ENCODE data around the gene SDK1. TPM values are rescaled to one million over a fixed set of nuclear protein-coding genes. Genes with fewer than 3 reads are reported as not detected.

SDK1 gene
- total RNA-seq, 1 experiment from 2014 or later = 20.0 TPM

GRCh38 chr7:4143006-4143405 is 842.0 kb downstream of the SDK1 start:
- intact Hi-C loops (cut with micrococcal nuclease; ENCODE audit: unreplicated experiment) = no loop called here
- Mint-ChIP-seq H3K4me1 (ENCODE audit: low read depth, unreplicated experiment) (no peaks in the 10 kb centered on the region), H3K27ac (ENCODE audit: unreplicated experiment) (no peak overlapping the region), H3K4me3 (ENCODE audit: low read depth, unreplicated experiment) (no peak overlapping the region), H3K36me3 (ENCODE audit: insufficient read depth, unreplicated experiment) (peaks cover 4% of the 10 kb centered on the region), H3K27me3 (ENCODE audit: unreplicated experiment) (no peaks in the 10 kb centered on the region), H3K9me3 (ENCODE audit: low read depth, unreplicated experiment) (no peaks in the 10 kb centered on the region)
- no peak for TF ChIP-seq CTCF (IDR thresholded peaks at IDR 0.05; ENCODE audit: unreplicated experiment)
- CTCF ChIA-PET = interaction anchor here (1.4 kb wide), 1 partner anchor 10 kb away, joined by 4 read pairs; no protein-coding TSS in a partner anchor
- BruUV-seq (replicated peaks) = no TSS peak
- no peak for DNase-seq

- no peaks in the 10 kb centered on the region for H3K27me3 Mint-ChIP-seq (ENCODE audit: unreplicated experiment)
- no TSS peak for BruUV-seq (replicated peaks)
- peaks cover 4% of the 10 kb centered on the region for H3K36me3 Mint-ChIP-seq (ENCODE audit: insufficient read depth, unreplicated experiment)
- no peak overlapping the region for H3K4me3 Mint-ChIP-seq (ENCODE audit: low read depth, unreplicated experiment)
- TF ChIP-seq CTCF (IDR thresholded peaks at IDR 0.05; ENCODE audit: unreplicated experiment) = no peak
- H3K9me3 Mint-ChIP-seq (ENCODE audit: low read depth, unreplicated experiment) = no peaks in the 10 kb centered on the region
- no peak overlapping the region for H3K27ac Mint-ChIP-seq (ENCODE audit: unreplicated experiment)
- no peak for DNase-seq
- intact Hi-C loops (cut with micrococcal nuclease; ENCODE audit: unreplicated experiment) = no loop called here
- CTCF ChIA-PET = no interaction called here
- no peaks in the 10 kb centered on the region for H3K4me1 Mint-ChIP-seq (ENCODE audit: low read depth, unreplicated experiment)
Measured at GRCh38 chr7:4143511-4144171, 842.6 kb downstream of the SDK1 start.

- DNase-seq = no peak
- BruUV-seq (replicated peaks) = no TSS peak
- Mint-ChIP-seq H3K9me3 (ENCODE audit: low read depth, unreplicated experiment) (no peaks in the 10 kb centered on the region), H3K4me3 (ENCODE audit: low read depth, unreplicated experiment) (no peak overlapping the region), H3K27me3 (ENCODE audit: unreplicated experiment) (no peaks in the 10 kb centered on the region), H3K27ac (ENCODE audit: unreplicated experiment) (no peak overlapping the region), H3K4me1 (ENCODE audit: low read depth, unreplicated experiment) (no peaks in the 10 kb centered on the region), H3K36me3 (ENCODE audit: insufficient read depth, unreplicated experiment) (peaks cover 4% of the 10 kb centered on the region)
- CTCF ChIA-PET = no interaction called here
- no peak for TF ChIP-seq CTCF (IDR thresholded peaks at IDR 0.05; ENCODE audit: unreplicated experiment)
- intact Hi-C loops (cut with micrococcal nuclease; ENCODE audit: unreplicated experiment) = no loop called here
Measured at GRCh38 chr7:4144172-4144701, 843.2 kb downstream of the SDK1 start.

- CTCF ChIA-PET = no interaction called here
- Mint-ChIP-seq H3K36me3 (ENCODE audit: insufficient read depth, unreplicated experiment) (peaks cover 4% of the 10 kb centered on the region), H3K27ac (ENCODE audit: unreplicated experiment) (no peak overlapping the region), H3K4me1 (ENCODE audit: low read depth, unreplicated experiment) (no peaks in the 10 kb centered on the region), H3K4me3 (ENCODE audit: low read depth, unreplicated experiment) (no peak overlapping the region), H3K27me3 (ENCODE audit: unreplicated experiment) (no peaks in the 10 kb centered on the region), H3K9me3 (ENCODE audit: low read depth, unreplicated experiment) (no peaks in the 10 kb centered on the region)
- intact Hi-C loops (cut with micrococcal nuclease; ENCODE audit: unreplicated experiment) = no loop called here
- no TSS peak for BruUV-seq (replicated peaks)
- no peak for DNase-seq
- no peak for TF ChIP-seq CTCF (IDR thresholded peaks at IDR 0.05; ENCODE audit: unreplicated experiment)
Measured at GRCh38 chr7:4144811-4145510, 843.9 kb downstream of the SDK1 start.
